GM12872 (cell line): ENCODE measurements around the gene HIRIP3.

ENCODE experiments used
- CTCF ChIP-seq: IDR thresholded peaks from 3 replicates; pipeline ENCODE4 v1.5.1; 2011; ENCODE audit warnings: low read depth, mild to moderate bottlenecking, low read length, moderate library complexity; ENCODE audit not compliant: insufficient read depth

The HIRIP3 gene

DNA sequence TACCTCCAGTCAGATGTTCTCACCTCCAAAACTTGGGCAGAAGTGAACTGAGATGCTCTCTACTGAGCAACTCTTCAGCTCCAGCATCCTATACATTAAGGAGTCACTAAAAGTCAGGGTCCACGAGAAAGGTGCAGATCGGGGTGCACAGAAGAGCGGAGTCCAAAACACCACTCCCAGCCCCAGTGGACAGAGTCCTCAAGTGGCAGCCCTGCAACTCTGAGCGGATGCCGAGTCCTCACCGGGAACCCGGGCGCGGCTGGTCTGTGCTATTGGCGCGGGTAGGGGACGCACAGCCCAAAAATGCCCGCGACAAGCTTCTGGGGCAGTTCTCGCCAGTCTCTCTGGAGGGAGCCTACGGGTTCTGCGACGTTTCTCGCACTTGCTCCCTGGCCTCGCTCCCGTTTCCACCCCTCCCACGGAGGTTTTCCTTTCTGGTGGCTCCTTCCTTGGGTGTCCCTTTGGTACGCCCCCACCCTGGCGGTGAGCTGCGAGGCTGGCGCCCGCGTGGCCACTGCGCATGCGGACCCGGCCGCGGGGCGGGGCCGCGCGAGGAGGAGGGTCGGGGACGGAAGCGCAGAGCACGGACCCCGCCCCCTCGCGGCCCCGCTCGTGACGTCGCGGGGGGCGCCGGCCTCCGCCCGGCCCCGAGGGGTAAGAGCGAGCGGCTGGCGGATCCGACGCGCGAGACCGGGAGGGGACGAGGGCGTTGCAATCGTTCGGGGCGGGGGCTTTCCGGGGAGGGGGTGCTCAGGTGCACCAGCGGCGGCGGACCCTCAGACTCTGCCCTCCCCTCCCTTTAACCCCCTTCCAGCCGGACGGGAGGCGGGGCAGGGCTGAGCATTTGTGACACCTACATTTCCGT lies 33.7 kb downstream of the HIRIP3 start, which contains the start of gene TMEM219:
Gene TMEM219 (plus strand): TSS at position 601 of the 865 bp plus-strand sequence. CDS start 1,065 bp downstream, outside the sequence.
- TF ChIP-seq CTCF, result peak; percentile 41; the same call in 2 of the 3 replicates

- TF ChIP-seq CTCF, result no peak
Measured at GRCh38 chr16:29961127-29961478, 34.3 kb downstream of the HIRIP3 start.

- TF ChIP-seq CTCF, result no peak
Measured at GRCh38 chr16:29959293-29959692, 36.1 kb downstream of the HIRIP3 start.

DNA sequence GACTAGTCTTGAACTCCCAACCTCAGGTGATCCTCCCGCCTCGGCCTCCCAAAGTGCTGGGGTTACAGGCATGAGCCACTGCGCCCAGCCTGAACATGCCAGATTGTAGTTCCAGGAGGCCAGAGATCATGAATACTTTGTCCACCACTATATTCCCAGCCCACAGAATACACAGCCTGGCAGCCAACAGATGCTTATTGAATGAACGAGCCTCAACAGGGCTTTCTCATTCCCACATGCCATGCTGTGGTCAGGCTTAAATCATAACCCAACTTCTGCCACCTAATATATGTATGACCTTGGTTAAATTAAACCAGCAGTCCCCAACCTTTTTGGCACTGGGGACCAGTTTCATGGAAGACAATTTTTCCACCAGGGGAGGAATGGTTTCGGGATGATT lies 36.7 kb downstream of the HIRIP3 start:
- no peak for TF ChIP-seq CTCF

GRCh38 chr16:29951625-29952365 lies 43.6 kb downstream of the HIRIP3 start:
- peak; percentile 15; the same call in 1 of the 3 replicates for TF ChIP-seq CTCF

GRCh38 chr16:29950806-29951461 lies 44.5 kb downstream of the HIRIP3 start:
- no peak for TF ChIP-seq CTCF

GRCh38 chr16:29947897-29948296 lies 47.5 kb downstream of the HIRIP3 start:
- no peak for TF ChIP-seq CTCF
